Lower leg skin (tissue), 4 donors: Measurements from ENCODE around the gene CAVIN1. TPM values are rescaled to one million over a fixed set of nuclear protein-coding genes. Genes with fewer than 3 reads are reported as not detected.
"Not testable (repeated sequence)": the region's sequence is repeated elsewhere in the genome, so short reads cannot be mapped to it uniquely, and the experiment has no call there.

Experiments
- DNase-seq, 2 donors: peaks; one replicate each; pipeline ENCODE4 v3.0.0-alpha.2; 2019; ENCODE audit warnings: low spot score in 2 of 2
- H3K4me3 ChIP-seq: fragments of 200-600 bp; sonication (generic); 2 replicates; pipeline ENCODE4 v1.5.1; 2017; ENCODE audit warnings: mild to moderate bottlenecking, low read depth; ENCODE audit not compliant: poor library complexity, severe bottlenecking
- POLR2A ChIP-seq, 2 donors: fragments of 450-650 bp; IDR thresholded peaks; one replicate each; pipeline ENCODE4 v1.6.1; 2016 to 2017; ENCODE audit warnings: antibody characterized with exemption in 2 of 2, mild to moderate bottlenecking in 1 of 2, moderate library complexity in 1 of 2
- WGBS, 2 donors: methylation state at CpG; one replicate each; pipeline ENCODE4 v1.1.5; 2018; 5-methylcytosine and 5-hydroxymethylcytosine counted together
- intact Hi-C: fragments of 100-400 bp; cut with DNase I; formaldehyde crosslinking; loops from one replicate; pipeline ENCODE4 v1.15.0; 2023; ENCODE audit warnings: low total_unique reads
- total RNA-seq, 4 donors: library from RNA; depleted of rRNA; stranded (reverse); fragments of >200 nt; gene quantifications; one replicate each; pipeline ENCODE4 v1.1.0, GENCODE V29; 2016
- TF ChIP-seq, protein P1 (sequence below), 3 donors: fragments of 450-650 bp; IDR thresholded peaks; one replicate each; pipeline ENCODE4 v1.5.1; 2016; ENCODE audit warnings: antibody characterized with exemption in 3 of 3, mild to moderate bottlenecking in 3 of 3, moderate library complexity in 2 of 3

Gene CAVIN1
- total RNA-seq, 4 donors from 2014 or later = 171 to 336 (median 255) TPM

DNA sequence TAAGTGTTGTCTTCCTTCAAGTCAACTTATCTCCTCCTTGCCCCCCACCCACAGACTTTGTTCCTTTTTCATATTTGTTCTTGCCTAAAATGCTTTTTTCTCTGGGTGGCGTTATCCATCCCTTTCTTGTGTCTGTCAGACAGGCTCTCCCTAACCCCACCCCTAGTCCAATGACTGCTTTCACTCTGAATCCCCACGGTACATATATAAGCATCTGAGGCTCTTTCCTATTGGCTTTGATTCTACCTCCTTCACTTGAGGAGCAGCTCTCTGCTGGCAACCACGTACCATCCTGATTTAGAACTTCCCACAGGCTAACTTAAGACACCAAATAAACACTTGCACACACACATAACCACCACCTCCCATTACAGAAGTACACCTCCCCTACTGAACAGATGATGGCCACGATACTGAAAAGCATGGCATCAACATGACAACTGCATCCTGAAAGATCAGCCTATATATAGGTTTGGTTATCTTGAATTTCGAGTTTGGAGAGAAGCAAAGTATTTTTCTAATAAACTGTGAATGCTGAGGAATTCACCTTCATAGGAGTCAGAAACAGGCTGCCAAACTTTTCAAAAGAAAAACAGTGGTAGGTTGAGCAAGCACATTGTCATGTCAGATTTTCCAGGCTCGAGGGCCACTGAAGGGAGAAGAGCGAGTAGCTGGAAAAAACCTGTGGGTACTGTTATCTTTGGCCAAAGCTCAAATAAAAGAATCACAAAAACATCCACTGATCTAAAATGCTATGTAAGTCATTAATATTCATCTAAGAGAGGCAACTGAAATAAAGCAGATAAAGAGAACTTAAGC lies 59.1 kb downstream of the CAVIN1 start:
- DNase-seq = no peak
- no peak for TF ChIP-seq POLR2A (IDR thresholded peaks at IDR 0.05)
- TF ChIP-seq, protein P1, sequence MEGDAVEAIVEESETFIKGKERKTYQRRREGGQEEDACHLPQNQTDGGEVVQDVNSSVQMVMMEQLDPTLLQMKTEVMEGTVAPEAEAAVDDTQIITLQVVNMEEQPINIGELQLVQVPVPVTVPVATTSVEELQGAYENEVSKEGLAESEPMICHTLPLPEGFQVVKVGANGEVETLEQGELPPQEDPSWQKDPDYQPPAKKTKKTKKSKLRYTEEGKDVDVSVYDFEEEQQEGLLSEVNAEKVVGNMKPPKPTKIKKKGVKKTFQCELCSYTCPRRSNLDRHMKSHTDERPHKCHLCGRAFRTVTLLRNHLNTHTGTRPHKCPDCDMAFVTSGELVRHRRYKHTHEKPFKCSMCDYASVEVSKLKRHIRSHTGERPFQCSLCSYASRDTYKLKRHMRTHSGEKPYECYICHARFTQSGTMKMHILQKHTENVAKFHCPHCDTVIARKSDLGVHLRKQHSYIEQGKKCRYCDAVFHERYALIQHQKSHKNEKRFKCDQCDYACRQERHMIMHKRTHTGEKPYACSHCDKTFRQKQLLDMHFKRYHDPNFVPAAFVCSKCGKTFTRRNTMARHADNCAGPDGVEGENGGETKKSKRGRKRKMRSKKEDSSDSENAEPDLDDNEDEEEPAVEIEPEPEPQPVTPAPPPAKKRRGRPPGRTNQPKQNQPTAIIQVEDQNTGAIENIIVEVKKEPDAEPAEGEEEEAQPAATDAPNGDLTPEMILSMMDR (IDR thresholded peaks at IDR 0.05) = no peak
- WGBS, 2 donors = 47% methylated on average over 7 of the region's 7 CpGs
- intact Hi-C loops = no loop called here
- no peak overlapping the region for H3K4me3 ChIP-seq

DNA sequence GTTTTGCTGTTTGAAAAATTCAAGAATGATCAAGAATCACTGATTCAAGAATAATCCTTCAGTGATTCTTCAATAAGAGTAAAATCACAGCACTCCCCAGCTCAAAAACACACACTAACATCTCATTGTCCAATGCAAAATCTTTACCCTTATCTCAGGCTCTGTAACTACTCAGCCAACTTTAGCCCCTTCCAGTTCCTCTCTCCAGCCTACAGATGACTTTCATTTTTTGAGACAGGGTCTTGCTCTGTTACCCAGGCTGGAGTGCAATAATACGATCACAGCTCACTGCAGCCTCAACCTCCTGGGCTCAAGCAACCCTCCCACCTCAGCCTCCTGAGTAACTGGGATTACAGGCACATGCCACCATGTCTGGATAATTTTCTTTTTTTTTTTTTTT lies 59.8 kb downstream of the CAVIN1 start:
- no peak for DNase-seq
- intact Hi-C loops = no loop called here
- no peak for TF ChIP-seq POLR2A (IDR thresholded peaks at IDR 0.05)
- TF ChIP-seq, protein P1 (IDR thresholded peaks at IDR 0.05) = no peak
- WGBS, 2 donors = 86% methylated on average over 1 of the region's 1 CpG
- no peak overlapping the region for H3K4me3 ChIP-seq

DNA sequence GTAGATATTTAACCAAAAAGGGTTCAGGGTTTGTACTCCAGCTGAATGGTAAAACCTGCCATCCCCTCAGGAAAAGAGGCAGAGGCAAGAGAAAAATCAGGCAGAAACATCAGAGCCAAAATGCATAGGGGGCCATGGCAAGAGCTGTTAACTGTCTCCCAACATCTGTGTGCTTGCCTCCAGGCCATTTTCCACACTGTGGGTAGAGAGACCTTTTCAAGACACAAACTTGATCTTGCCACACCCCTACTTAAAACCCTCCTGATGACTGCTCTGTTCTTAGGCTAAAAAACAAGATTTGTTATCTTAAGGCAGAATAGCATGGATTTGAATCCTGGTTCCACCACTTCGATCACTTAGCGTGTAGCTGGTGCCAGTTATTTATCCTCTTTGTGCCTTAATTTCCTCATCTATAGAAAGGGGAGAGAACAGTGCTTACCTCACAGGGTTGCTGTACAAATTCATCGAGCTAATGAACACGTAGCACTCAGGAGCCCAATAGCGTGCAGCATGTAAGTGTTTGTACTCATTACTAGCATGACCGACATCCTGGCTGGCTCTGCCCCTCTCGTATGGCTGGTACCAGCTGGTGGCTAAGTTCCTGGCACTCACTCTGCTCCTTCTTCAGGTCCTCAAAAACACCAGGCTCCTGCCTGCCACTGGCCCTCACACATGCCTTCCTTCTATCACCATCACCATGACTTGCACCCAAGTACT lies 60.7 kb downstream of the CAVIN1 start:
- 41 to 58% methylated on average over 7 of the region's 7 CpGs for WGBS, 2 donors
- intact Hi-C loops = no loop called here
- TF ChIP-seq POLR2A (IDR thresholded peaks at IDR 0.05) = no peak
- TF ChIP-seq, protein P1 (IDR thresholded peaks at IDR 0.05) = no peak
- DNase-seq = no peak
- H3K4me3 ChIP-seq = no peak overlapping the region

DNA sequence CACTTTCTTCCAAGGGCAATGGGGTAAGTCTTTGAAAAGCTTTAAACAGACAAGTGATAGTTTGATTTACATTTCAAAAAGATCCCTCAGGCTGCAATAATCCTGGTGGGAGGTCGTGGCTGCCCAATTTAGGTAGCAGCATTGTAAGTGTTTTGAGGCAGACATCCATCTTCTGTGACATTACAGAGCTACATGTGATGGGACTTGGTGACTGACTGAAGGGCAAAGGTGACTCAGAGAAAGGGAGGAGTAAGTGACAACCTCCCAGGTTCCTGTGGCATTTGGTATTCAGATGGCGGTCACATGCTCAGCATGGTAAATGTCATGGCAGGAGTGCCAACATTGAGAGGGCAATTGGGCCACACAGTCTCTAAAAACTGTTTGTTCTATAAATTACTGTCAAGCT lies 61.3 kb downstream of the CAVIN1 start:
- DNase-seq = no peak
- intact Hi-C loops = no loop called here
- 40 to 43% methylated on average over 2 of the region's 2 CpGs for WGBS, 2 donors

DNA sequence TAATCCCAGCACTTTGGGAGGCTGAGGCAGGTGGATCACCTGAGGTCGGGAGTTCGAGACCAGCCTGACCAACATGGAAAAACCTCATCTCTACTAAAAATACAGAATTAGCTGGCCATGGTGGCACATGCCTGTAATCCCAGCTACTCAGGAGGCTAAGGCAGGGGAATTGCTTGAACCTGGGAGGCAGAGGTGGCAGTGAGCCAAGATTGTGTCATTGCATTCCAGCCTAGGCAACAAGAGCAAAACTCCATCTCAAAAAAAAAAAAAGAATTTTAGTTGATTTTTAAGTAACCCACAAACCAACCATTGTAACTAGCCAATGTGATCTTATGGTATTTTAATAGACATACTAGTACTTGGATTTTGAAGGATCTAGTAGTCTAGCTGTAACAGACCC lies 62.7 kb downstream of the CAVIN1 start:
- intact Hi-C loops, DNase-seq, H3K4me3 ChIP-seq: not testable (repeated sequence)
- 88 to 100% methylated on average over 2 of the region's 2 CpGs for WGBS, 2 donors

More for the DNA sequence above, 61.3 kb downstream of the CAVIN1 start:
- TF ChIP-seq POLR2A (IDR thresholded peaks at IDR 0.05) = no peak
- TF ChIP-seq, protein P1 (IDR thresholded peaks at IDR 0.05) = no peak
- no peak overlapping the region for H3K4me3 ChIP-seq

DNA sequence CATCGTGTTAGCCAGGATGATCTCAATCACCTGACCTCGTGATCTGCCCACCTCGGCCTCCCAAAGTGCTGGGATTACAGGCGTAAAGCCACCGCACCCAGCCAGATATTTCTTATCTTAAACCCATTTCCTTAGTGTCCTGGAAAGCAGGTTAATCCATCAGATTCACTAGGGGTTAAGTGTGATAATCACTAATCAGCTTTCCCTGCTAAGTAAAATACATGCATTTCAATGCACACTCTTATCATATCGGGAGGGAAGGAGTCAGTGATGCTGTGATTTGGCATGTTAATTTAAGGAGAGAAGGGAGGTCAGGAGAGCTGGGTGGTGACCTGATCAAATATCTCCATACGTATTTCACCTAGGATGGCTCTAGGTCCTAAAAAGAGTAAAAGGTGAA lies 63.9 kb downstream of the CAVIN1 start:
- DNase-seq = no peak
- TF ChIP-seq POLR2A (IDR thresholded peaks at IDR 0.05) = no peak
- 89 to 95% methylated on average over 7 of the region's 7 CpGs for WGBS, 2 donors
- H3K4me3 ChIP-seq = no peak overlapping the region
- intact Hi-C loops = no loop called here
